C4-2B (cell line): ENCODE data around the gene RPTOR.

Source experiments
- CTCF ChIP-seq: fragments of 450-650 bp; conservative IDR thresholded peaks from 2 replicates; pipeline ENCODE4 v1.5.1; 2017; ENCODE audit warnings: mild to moderate bottlenecking
- ZFX ChIP-seq: fragments of 450-650 bp; IDR thresholded peaks from 2 replicates; pipeline ENCODE4 v1.6.1; 2017

GRCh38 chr17:80871341-80871740, 326.7 kb downstream of the RPTOR start:
- TF ChIP-seq CTCF (no peak), ZFX (no peak)
